Measurements from ENCODE around the gene MRTO4. TPM values are rescaled to one million over a fixed set of nuclear protein-coding genes. Genes with fewer than 3 reads are reported as not detected.

The MRTO4 gene
- total RNA-seq, 1 experiment from 2014 or later, result 79.3 TPM

GRCh38 chr1:19209439-19209989 is 42.1 kb upstream of the MRTO4 start:
- H3K79me2 ChIP-seq (ENCODE audit: insufficient read depth, low read length), result peaks cover 98% of the 10 kb centered on the region
- no peaks in the 10 kb centered on the region for H3K9me2 ChIP-seq (ENCODE audit: insufficient read depth)
- no peaks in the 10 kb centered on the region for H3K9me3 ChIP-seq (ENCODE audit: control insufficient read depth in 1 of 2, insufficient read depth in 1 of 2, low read depth in 1 of 2, low read length in 2 of 2)
- no peak overlapping the region for H2AFZ ChIP-seq (ENCODE audit: low read depth, low read length, poor library complexity, severe bottlenecking)
- H3K27me3 ChIP-seq (ENCODE audit: insufficient read depth, low read length), result no peaks in the 10 kb centered on the region
- CTCF ChIA-PET, result no interaction called here
- H3K36me3 ChIP-seq (ENCODE audit: control insufficient read depth in 1 of 2, insufficient read depth in 2 of 2, low read length in 2 of 2), result peaks cover 8 to 19% of the 10 kb centered on the region in 2 experiments; a peak in 3 of 4 replicates
- H3K4me1 ChIP-seq (ENCODE audit: control insufficient read depth in 1 of 2, insufficient read depth in 2 of 2, low read length in 2 of 2), result peaks cover 10 to 37% of the 10 kb centered on the region in 2 experiments
- no TSS peak for BruUV-seq (replicated peaks)
- no peak for TF ChIP-seq EZH2phosphoT487 (IDR thresholded peaks at IDR 0.05; ENCODE audit: borderline replicate concordance)
- no peak for TF ChIP-seq REST (IDR thresholded peaks at IDR 0.05; ENCODE audit: low read depth)
- TF ChIP-seq YY1 (IDR thresholded peaks at IDR 0.05; ENCODE audit: extremely low read depth, insufficient replicate concordance, low read depth, low read length), result no peak
- no peak for TF ChIP-seq POLR2A (IDR thresholded peaks at IDR 0.05; ENCODE audit: borderline replicate concordance, extremely low read depth, insufficient read depth, insufficient read length)
- no peak for TF ChIP-seq ZNF274 (IDR thresholded peaks at IDR 0.05; ENCODE audit: low read depth, low read length)
- no peak for TF ChIP-seq EGR1 (IDR thresholded peaks at IDR 0.05; ENCODE audit: low read depth)
- no peak for TF ChIP-seq ZFX (IDR thresholded peaks at IDR 0.05)
- no peak for TF ChIP-seq FOSL1 (IDR thresholded peaks at IDR 0.05; ENCODE audit: low read depth)
- TF ChIP-seq ELF1 (IDR thresholded peaks at IDR 0.05; ENCODE audit: borderline replicate concordance, low read depth), result no peak
- no peak for TF ChIP-seq JUND (IDR thresholded peaks at IDR 0.05)
- TF ChIP-seq SIN3A (IDR thresholded peaks at IDR 0.05; ENCODE audit: low read depth), result no peak
- TF ChIP-seq SP1 (IDR thresholded peaks at IDR 0.05; ENCODE audit: low read depth), result no peak
- TF ChIP-seq MAX (IDR thresholded peaks at IDR 0.05), result no peak
- TF ChIP-seq TCF7L2 (IDR thresholded peaks at IDR 0.05; ENCODE audit: borderline replicate concordance, extremely low read depth, insufficient read depth, insufficient read length), result no peak
- TF ChIP-seq, protein P1, sequence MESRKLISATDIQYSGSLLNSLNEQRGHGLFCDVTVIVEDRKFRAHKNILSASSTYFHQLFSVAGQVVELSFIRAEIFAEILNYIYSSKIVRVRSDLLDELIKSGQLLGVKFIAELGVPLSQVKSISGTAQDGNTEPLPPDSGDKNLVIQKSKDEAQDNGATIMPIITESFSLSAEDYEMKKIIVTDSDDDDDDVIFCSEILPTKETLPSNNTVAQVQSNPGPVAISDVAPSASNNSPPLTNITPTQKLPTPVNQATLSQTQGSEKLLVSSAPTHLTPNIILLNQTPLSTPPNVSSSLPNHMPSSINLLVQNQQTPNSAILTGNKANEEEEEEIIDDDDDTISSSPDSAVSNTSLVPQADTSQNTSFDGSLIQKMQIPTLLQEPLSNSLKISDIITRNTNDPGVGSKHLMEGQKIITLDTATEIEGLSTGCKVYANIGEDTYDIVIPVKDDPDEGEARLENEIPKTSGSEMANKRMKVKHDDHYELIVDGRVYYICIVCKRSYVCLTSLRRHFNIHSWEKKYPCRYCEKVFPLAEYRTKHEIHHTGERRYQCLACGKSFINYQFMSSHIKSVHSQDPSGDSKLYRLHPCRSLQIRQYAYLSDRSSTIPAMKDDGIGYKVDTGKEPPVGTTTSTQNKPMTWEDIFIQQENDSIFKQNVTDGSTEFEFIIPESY (IDR thresholded peaks at IDR 0.05; ENCODE audit: extremely low read depth, insufficient replicate concordance, low read length), result no peak
- TF ChIP-seq CEBPB (IDR thresholded peaks at IDR 0.05; ENCODE audit: low read depth), result no peak
- no peak for TF ChIP-seq SRF (IDR thresholded peaks at IDR 0.05; ENCODE audit: low read depth)
- POLR2A ChIA-PET, result no interaction called here
- no peaks in the 10 kb centered on the region for H4K20me1 ChIP-seq (ENCODE audit: insufficient read depth)
- DNase-seq (ENCODE audit: low read depth, low spot score) (no peak), ATAC-seq (peak; percentile 30)
- H3K9ac ChIP-seq (ENCODE audit: low read length), result peak overlapping the region; percentile 87
- peak overlapping the region; percentile 99 for H3K4me2 ChIP-seq (ENCODE audit: low read length)
- RAD21 ChIA-PET (ENCODE audit: low non-redundant PET in 1 of 2, low total read pairs in 2 of 2, uncharacterized antibody in 2 of 2, unreplicated experiment in 2 of 2), result no interaction called here
- peak overlapping the region; percentile 85 to 86 for H3K4me3 ChIP-seq (replicated peaks in 1 of 2; ENCODE audit: low read depth in 1 of 2, low read length in 2 of 2)
- peak overlapping the region; percentile 80 for H3K27ac ChIP-seq (ENCODE audit: low read depth, low read length)
- intact Hi-C loops (cut with micrococcal nuclease), result no loop called here
